H9 (cell line): ENCODE measurements around the gene RNF208. TPM values are rescaled to one million over a fixed set of nuclear protein-coding genes. Genes with fewer than 3 reads are reported as not detected.

Experiments
- DNase-seq: peaks from one replicate; pipeline ENCODE4 v3.0.0-alpha.2; 2017
- H2AFZ ChIP-seq: one replicate; pipeline ENCODE4 v1.6.1; 2013; ENCODE audit warnings: mild to moderate bottlenecking, low read length, control low read depth, moderate library complexity
- H2AK5ac ChIP-seq: 2 replicates; pipeline ENCODE4 v1.6.1; 2013; ENCODE audit warnings: low read length, control low read depth, mixed read lengths; ENCODE audit not compliant: insufficient read length
- H2BK120ac ChIP-seq: one replicate; pipeline ENCODE4 v1.6.1; 2013; ENCODE audit warnings: low read depth, mild to moderate bottlenecking, low read length, control low read depth, inconsistent platforms; ENCODE audit not compliant: poor library complexity, severe bottlenecking
- H2BK12ac ChIP-seq: 2 replicates; pipeline ENCODE4 v1.6.1; 2013; ENCODE audit warnings: low read length, control low read depth, mixed read lengths, low read depth; ENCODE audit not compliant: insufficient read length
- H2BK15ac ChIP-seq: 2 replicates; pipeline ENCODE4 v1.6.1; 2013; ENCODE audit warnings: low read depth, low read length, control low read depth
- H2BK20ac ChIP-seq: one replicate; pipeline ENCODE4 v1.6.1; 2013; ENCODE audit warnings: low read depth, mild to moderate bottlenecking, low read length, control low read depth, inconsistent platforms; ENCODE audit not compliant: poor library complexity, severe bottlenecking
- H2BK5ac ChIP-seq: 2 replicates; pipeline ENCODE4 v1.6.1; 2013; ENCODE audit warnings: low read length, control low read depth, mixed read lengths; ENCODE audit not compliant: insufficient read length
- H3K14ac ChIP-seq: 2 replicates; pipeline ENCODE4 v1.6.1; 2013; ENCODE audit warnings: low read length, control low read depth; ENCODE audit not compliant: insufficient read depth
- H3K18ac ChIP-seq: 2 replicates; pipeline ENCODE4 v1.6.1; 2013; ENCODE audit warnings: low read depth, mild to moderate bottlenecking, mixed read lengths, low read length, control low read depth; ENCODE audit not compliant: insufficient read length
- H3K23ac ChIP-seq: 2 replicates; pipeline ENCODE4 v1.6.1; 2013; ENCODE audit warnings: low read length, control low read depth, mixed read lengths, low read depth; ENCODE audit not compliant: insufficient read length
- H3K23me2 ChIP-seq: 2 replicates; pipeline ENCODE4 v1.6.1; 2013; ENCODE audit warnings: low read depth, mild to moderate bottlenecking, mixed read lengths, low read length, control low read depth; ENCODE audit not compliant: insufficient read length, poor library complexity, severe bottlenecking
- H3K27ac ChIP-seq: 2 replicates; pipeline ENCODE4 v1.5.1; 2013; ENCODE audit warnings: low read length, control low read depth, mixed read lengths, low read depth; ENCODE audit not compliant: insufficient read length
- H3K27me3 ChIP-seq: 2 replicates; pipeline ENCODE4 v1.6.1; 2013; ENCODE audit warnings: low read length, control low read depth, inconsistent platforms; ENCODE audit not compliant: insufficient read depth
- H3K4ac ChIP-seq: 2 replicates; pipeline ENCODE4 v1.6.1; 2013; ENCODE audit warnings: low read depth, mild to moderate bottlenecking, control low read depth, inconsistent platforms, low read length, moderate library complexity
- H3K4me1 ChIP-seq: 2 replicates; pipeline ENCODE4 v1.6.1; 2013; ENCODE audit warnings: low read length, control low read depth, inconsistent platforms; ENCODE audit not compliant: insufficient read depth
- H3K4me2 ChIP-seq: 2 replicates; pipeline ENCODE4 v1.6.1; 2013; ENCODE audit warnings: low read length, control low read depth, mixed read lengths; ENCODE audit not compliant: insufficient read length, insufficient read depth
- H3K56ac ChIP-seq: 2 replicates; pipeline ENCODE4 v1.6.1; 2013; ENCODE audit warnings: low read depth, mild to moderate bottlenecking, mixed read lengths, low read length, control low read depth; ENCODE audit not compliant: insufficient read length
- H3K79me1 ChIP-seq: 2 replicates; pipeline ENCODE4 v1.6.1; 2013; ENCODE audit warnings: low read depth, mild to moderate bottlenecking, moderate library complexity, low read length, control low read depth, inconsistent platforms; ENCODE audit not compliant: insufficient read depth, poor library complexity, severe bottlenecking
- H3K79me2 ChIP-seq: 2 replicates; pipeline ENCODE4 v1.6.1; 2013; ENCODE audit warnings: low read length, control low read depth, inconsistent platforms; ENCODE audit not compliant: insufficient read depth
- H3K9ac ChIP-seq: 2 replicates; pipeline ENCODE4 v1.6.1; 2013; ENCODE audit warnings: low read length, control low read depth, mixed read lengths; ENCODE audit not compliant: insufficient read length; ENCODE audit errors: extremely low read depth
- H3K9me3 ChIP-seq: one replicate; pipeline ENCODE4 v1.6.1; 2013; ENCODE audit warnings: low read depth, low read length, inconsistent platforms; ENCODE audit not compliant: control insufficient read depth
- H3T11ph ChIP-seq: one replicate; pipeline ENCODE4 v1.6.1; 2013; ENCODE audit warnings: mild to moderate bottlenecking, low read length, control low read depth, inconsistent platforms
- H4K20me1 ChIP-seq: one replicate; pipeline ENCODE4 v1.6.1; 2013; ENCODE audit not compliant: control insufficient read depth, insufficient read length, insufficient read depth
- H4K5ac ChIP-seq: 2 replicates; pipeline ENCODE4 v1.6.1; 2013; ENCODE audit warnings: low read depth, mild to moderate bottlenecking, mixed read lengths, low read length, control low read depth; ENCODE audit not compliant: insufficient read length
- H4K8ac ChIP-seq: replicated peaks from 2 replicates; pipeline ENCODE4 v1.6.1; 2013; ENCODE audit warnings: low read length, control low read depth, mixed read lengths, low read depth; ENCODE audit not compliant: insufficient read length
- H4K91ac ChIP-seq: 2 replicates; pipeline ENCODE4 v1.6.1; 2013; ENCODE audit warnings: low read depth, mild to moderate bottlenecking, moderate library complexity, mixed read lengths, low read length, control low read depth; ENCODE audit not compliant: insufficient read length
- H3K27ac Mint-ChIP-seq, 3 experiments: 2 replicates in 2 of 3; 3 replicates in 1 of 3; pipeline ENCODE4 v1.8.0; 2020 to 2021; ENCODE audit warnings: mixed read lengths in 3 of 3, mild to moderate bottlenecking in 1 of 3, moderate library complexity in 1 of 3
- H3K27me3 Mint-ChIP-seq: 2 replicates; pipeline ENCODE4 v1.8.0; 2021; ENCODE audit warnings: low read depth, mild to moderate bottlenecking, moderate library complexity, mixed read lengths
- H3K36me3 Mint-ChIP-seq, 3 experiments: 2 replicates in 2 of 3; 3 replicates in 1 of 3; pipeline ENCODE4 v1.8.0; 2020 to 2021; ENCODE audit warnings: low read depth in 3 of 3, mixed read lengths in 3 of 3; ENCODE audit not compliant: insufficient read depth in 1 of 3
- H3K4me1 Mint-ChIP-seq, 2 experiments: 2 replicates each; pipeline ENCODE4 v1.8.0; 2020; ENCODE audit warnings: mixed read lengths in 2 of 2
- H3K4me3 Mint-ChIP-seq, 2 experiments: 2 replicates in 1 of 2; 3 replicates in 1 of 2; pipeline ENCODE4 v1.8.0; 2020 to 2021; ENCODE audit warnings: mild to moderate bottlenecking in 2 of 2, mixed read lengths in 2 of 2, moderate library complexity in 1 of 2
- H3K9me3 Mint-ChIP-seq, 2 experiments: 2 replicates in 1 of 2; 3 replicates in 1 of 2; pipeline ENCODE4 v1.8.0; 2020; ENCODE audit warnings: mild to moderate bottlenecking in 2 of 2, mixed read lengths in 2 of 2, moderate library complexity in 1 of 2
- WGBS: extraction: QIAGEN DNeasy Blood & Tissue Kit; methylation state at CpG from one replicate; pipeline ENCODE4 v1.1.7; 2013; ENCODE audit warnings: missing lambda C conversion rate, low lambda C conversion rate, mixed read lengths; ENCODE audit not compliant: insufficient read length; ENCODE audit errors: extremely low coverage; 5-methylcytosine and 5-hydroxymethylcytosine counted together
- total RNA-seq: library from RNA; stranded (reverse); gene quantifications from 2 replicates; pipeline ENCODE4 v1.2.1, GENCODE V29; 2021
- TF ChIP-seq, protein P1 (sequence below): fragments of 200-600 bp; sonication (generic); conservative IDR thresholded peaks from 3 replicates; pipeline ENCODE4 v1.8.0; 2021; ENCODE audit warnings: antibody characterized with exemption, mild to moderate bottlenecking

Gene RNF208
- total RNA-seq, 1 experiment from 2014 or later = 7.7 TPM

DNA sequence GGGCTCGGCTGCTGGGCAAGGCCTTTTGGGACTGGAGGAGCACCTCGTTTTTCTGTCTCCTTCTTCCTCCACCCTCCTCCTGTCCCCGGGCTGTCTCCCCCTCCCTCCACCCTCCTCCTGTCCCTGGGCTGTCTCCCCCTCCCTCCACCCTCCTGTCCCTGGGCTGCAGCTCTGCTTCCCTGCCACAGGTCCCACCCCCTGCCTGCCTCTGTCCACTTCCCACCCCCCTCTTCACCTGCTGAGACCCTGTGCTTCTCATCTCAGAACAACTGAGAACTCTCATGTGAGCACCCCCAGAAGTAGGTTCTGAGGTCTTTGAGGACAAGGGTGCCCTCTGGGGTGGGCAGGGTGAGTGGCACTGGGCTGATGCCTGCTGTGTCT lies 49.6 kb upstream of the RNF208 start:
- Histone ChIP-seq H4K91ac (no peak overlapping the region), H2AK5ac (no peak overlapping the region), H2BK12ac (no peak overlapping the region), H3T11ph (no peak overlapping the region), H3K23ac (no peak overlapping the region), H3K4me1 (no peaks in the 10 kb centered on the region), H3K18ac (no peak overlapping the region), H2BK120ac (no peak overlapping the region), H2BK15ac (no peak overlapping the region), H3K23me2 (no peaks in the 10 kb centered on the region), H3K4me2 (no peak overlapping the region), H2AFZ (no peak overlapping the region), H3K9ac (no peak overlapping the region), H3K27me3 (no peaks in the 10 kb centered on the region), H3K56ac (no peak overlapping the region), H3K79me2 (no peaks in the 10 kb centered on the region), H4K5ac (no peak overlapping the region), H3K14ac (no peak overlapping the region), H3K27ac (no peak overlapping the region), H3K4ac (no peak overlapping the region), H4K20me1 (no peaks in the 10 kb centered on the region), H3K79me1 (no peaks in the 10 kb centered on the region), H4K8ac (no peak overlapping the region), H2BK20ac (no peak overlapping the region), H3K9me3 (no peaks in the 10 kb centered on the region), H2BK5ac (no peak overlapping the region)
- Mint-ChIP-seq H3K27ac (peak overlapping the region in 1 of 3 experiments; percentile 53; a peak in 1 of 7 replicates), H3K9me3 (no peaks in the 10 kb centered on the region; a peak in 1 of 5 replicates), H3K27me3 (no peaks in the 10 kb centered on the region), H3K4me1 (peaks cover 15 to 20% of the 10 kb centered on the region in 2 experiments), H3K36me3 (peaks cover 11 to 39% (median 34%) of the 10 kb centered on the region in 3 experiments; a peak in 6 of 7 replicates), H3K4me3 (no peak overlapping the region)
- no peak for DNase-seq
- WGBS = no CpG with 5 or more reads among the region's 3 CpGs
- TF ChIP-seq, protein P1, sequence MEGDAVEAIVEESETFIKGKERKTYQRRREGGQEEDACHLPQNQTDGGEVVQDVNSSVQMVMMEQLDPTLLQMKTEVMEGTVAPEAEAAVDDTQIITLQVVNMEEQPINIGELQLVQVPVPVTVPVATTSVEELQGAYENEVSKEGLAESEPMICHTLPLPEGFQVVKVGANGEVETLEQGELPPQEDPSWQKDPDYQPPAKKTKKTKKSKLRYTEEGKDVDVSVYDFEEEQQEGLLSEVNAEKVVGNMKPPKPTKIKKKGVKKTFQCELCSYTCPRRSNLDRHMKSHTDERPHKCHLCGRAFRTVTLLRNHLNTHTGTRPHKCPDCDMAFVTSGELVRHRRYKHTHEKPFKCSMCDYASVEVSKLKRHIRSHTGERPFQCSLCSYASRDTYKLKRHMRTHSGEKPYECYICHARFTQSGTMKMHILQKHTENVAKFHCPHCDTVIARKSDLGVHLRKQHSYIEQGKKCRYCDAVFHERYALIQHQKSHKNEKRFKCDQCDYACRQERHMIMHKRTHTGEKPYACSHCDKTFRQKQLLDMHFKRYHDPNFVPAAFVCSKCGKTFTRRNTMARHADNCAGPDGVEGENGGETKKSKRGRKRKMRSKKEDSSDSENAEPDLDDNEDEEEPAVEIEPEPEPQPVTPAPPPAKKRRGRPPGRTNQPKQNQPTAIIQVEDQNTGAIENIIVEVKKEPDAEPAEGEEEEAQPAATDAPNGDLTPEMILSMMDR = no peak
